HG02885 (cell line): Measurements from ENCODE around the gene MPND.

ENCODE experiments used
- ATAC-seq: cut with Tn5 transposase; IDR thresholded peaks from one replicate; pipeline ENCODE4 v1.9.1; 2021; ENCODE audit warnings: mild to moderate bottlenecking; ENCODE audit not compliant: unreplicated experiment, poor library complexity

Gene MPND

DNA sequence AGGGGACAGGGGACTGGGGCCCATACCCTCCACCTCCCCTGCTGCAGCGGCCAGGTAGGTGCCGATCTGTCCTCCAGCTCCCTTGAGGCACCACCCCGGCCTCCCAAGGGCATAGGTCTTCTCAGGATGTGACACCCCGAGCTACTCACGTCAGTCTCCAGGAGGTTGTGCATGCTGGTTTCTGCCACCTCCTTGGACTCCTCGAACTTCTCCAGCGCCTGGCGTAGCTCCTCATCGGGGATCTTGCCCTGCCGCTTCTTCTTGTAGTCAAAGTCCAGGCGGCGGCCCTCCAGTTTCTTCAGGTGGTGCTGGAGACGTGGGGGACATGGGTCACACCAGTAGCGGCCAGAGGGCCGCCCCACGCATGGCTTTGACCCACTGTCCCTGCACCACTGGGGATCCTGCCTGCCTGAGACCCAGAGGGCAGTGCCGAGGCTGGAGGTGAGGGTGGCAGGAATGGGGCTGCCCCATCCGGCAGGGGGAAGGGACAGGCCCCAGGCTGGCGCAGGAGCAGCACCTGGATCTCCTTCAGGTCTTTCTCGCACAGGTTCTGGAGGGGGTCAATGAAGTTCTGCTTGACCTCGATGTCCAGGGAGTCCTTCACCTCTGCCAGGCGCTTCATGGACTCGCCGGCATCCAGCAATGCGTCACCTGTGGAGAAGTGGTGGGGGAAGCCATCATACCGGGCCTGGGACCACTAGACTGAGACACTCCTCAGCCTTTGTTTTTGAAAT is 20.4 kb downstream of the MPND start:
- no peak for ATAC-seq

DNA sequence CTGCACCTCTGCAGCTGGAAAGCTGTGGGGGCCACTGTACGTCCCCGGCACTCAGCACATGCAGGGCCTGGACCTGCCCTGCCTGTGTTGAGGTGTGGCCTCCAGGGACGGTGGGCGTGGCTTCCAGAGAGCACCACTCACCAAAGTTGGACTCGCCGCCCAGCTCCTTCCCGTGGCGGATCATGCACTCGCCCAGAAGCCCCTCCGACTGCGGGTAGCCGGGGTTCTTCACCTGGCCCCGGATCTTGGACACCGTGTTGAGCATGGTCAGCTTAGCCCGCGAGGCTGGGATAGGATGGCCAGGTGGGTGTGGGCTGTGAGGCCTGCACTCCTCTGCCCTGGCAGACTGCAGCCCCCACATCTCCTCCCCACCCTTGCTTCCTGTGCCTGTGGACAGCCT is 22.0 kb downstream of the MPND start:
- ATAC-seq = no peak

DNA sequence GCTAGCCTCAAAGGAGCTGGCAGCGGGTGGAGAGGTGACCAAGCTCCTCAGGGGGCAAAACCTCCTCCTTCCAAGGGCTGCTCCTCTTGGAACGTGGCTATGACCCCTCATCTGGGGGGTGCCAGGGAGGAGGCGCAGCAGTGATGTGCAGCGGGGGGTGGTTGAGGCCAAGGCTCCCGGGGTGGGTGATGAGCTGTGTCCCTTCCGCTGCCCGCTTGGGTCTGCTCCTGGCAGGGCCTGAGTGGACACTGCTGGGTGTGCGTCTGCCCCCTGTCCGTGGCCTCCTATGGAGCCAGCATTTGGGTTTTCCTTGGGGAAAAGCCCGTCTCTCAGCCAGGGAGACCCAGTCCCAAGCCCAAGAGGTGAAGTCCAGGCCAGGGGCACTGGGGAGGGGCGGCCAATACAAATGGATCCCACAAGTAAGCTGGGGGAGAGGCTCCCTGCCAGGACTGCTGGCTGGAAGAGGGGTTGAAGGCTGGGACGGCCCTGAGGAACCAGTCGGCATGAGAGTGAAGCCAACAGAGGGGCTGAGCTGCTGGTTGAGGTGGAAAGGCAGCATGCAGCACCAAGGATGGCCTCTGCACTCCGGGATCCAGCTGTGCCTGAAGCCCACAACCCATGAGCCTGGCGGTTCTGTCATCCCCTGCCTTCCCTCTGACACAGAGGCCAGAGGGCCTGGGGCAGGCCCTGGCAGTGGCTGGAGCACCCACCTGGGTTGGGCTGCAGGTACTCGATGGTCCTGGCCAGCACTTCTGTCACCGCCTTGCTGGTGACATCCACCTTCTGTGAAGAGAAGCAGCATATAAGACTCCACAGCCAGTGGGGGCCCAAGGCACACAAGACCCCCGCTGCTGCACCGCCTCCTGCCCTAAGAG is 22.7 kb downstream of the MPND start:
- no peak for ATAC-seq

DNA sequence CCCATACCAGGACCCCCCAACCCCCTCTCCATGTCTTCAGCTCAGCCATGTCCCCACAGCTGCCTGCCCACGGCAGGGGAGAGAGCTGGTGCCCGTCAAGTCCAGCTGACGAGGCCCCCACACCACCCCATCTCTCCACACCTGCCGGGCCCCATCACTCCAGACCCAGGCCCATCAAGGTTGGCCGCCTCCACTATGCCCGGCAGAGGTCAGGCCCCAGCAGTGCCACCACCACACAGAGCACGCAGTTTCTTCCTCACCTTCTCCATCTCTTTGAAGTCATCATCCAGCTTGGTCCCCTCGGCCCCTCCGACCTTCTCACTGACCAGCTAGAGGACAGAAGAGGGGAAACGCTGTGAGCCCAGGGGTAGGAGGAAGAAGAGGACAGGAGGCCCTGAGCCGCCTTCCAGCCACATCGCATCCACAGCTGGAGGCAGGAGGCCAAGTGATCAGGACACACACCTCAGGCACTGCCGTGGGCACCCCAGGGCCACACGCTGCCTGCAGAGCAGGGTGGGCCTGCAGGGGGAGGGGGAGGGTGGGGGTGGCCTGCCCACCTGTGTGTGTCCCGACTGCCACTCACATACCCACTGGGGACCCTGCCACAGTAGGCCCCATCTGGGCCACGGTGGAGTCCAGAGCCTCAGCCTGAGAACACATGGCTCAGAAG is 23.4 kb downstream of the MPND start:
- ATAC-seq = no peak

DNA sequence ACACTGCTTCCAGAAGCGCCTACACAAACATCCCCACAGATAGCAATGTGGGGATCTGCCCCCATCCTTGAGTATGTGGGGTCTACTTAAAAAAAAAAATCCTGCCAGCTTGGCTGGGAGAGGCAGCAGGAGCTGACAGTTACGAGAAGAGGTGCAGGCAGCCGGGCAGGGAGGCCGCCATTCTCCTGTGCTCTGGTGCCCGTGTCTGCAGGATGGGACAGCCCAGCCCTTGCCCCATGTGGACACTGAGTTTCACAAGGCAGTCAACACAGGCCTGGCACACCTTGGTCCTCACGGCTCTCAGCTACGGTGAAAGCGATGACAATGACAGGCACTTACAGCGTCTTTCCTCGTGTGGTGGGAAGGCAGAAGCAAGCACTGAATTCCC is 24.0 kb downstream of the MPND start:
- no peak for ATAC-seq

DNA sequence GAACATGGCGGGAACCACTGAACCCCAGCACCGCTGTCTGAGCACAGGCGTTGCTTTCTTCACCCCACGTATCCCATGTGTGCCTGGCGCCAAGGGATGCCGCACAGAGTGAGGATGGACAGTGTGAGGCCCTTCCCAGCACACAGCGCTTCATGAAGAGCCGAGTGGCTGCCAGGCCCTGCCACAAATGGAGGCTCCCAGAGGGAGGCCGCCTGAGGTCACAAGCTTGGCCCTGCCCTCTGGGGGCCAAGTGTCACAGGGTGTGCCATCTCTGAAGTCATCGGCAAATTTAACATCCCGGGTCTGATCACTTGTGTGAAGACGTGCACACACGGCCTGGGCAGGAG is 24.4 kb downstream of the MPND start:
- no peak for ATAC-seq

DNA sequence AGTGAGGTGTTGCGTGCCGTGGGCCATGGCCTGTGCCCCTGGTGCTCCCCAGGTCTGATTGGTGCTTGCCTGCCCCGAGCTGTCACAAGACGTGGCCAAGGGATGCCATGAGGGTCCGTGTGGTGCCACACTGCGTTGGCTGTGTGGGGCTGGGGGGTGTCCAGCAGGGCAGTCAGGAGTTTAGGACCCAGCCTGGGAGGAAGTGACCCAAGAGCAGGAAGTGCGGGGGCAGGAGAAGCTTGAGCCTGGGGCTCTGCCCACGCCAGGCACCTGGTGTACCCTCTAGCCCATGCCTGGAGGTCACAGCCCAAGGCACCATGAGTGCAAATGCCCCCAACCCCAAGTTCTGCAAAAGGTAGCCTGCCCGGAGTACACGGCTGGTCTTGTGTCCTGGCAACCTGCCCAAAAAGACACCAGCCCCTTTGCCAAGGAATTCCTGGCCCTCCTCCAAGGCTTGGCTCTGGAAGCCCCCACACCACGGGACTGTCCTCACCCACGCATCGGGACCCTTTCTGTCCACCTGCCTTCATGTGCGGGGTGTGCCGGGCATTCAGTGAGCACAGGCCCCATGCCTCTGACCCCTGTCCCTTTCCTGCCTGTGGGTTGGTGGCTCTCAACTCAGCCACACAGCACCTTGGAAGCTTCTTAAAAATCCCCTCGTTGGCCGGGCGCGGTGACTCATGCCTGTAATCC is 24.9 kb downstream of the MPND start:
- no peak for ATAC-seq

DNA sequence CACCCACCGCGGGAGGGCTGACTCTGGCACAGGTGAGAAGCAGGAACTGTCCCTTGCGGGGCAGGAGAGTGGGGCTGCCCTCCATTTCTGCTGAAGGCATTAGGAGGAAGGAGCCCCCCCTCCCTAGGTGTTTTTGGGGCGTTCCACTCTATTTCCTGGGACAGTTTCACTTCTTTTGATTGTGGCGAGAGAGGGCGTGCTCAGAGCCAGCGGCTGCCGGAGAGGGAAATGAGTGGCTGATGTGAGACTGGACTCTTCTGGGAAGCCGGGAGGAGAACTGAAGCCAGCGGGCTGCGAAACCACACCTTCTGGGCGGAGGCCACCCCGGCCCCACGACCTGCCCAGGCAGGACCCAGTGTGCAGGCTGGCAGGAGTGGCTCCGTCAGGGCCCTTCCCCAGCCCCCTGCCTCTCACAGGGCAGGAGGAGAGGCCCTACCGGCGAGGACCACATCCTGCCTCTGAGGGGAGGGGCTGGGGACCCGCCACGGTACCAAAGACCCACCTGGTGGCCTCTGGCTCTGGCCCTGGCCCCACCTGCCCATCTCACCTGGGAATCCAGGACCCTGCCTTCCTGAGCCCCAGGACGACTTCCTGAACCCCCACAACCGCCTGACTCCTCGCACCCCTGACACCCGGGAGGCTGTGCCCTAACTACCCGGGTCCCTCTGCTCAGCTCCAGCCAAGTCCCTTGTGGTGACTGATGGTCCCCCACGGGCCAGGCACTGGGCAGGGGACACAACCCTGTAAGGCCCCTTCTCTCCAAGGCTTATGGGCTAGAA is 25.9 kb downstream of the MPND start:
- peak; percentile 45 for ATAC-seq

DNA sequence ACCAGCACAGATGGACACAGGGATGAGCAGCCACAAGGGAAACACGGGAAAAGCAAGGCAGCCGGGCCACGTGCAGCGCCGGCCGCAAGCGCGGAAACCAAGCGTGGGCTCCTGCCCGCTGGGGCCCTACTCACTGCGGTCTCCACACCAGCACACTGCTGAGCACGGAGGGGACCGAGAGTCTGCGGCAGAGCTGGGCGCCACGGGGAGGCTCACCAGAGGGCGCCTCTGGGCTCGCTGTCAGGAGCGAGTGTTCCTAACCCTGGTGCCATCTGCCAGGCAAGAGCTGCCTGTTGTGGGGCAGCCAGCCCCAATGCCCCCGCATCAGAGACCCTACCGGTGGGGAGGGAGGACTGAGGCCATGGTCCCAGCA is 26.5 kb downstream of the MPND start:
- ATAC-seq = peak; percentile 58

DNA sequence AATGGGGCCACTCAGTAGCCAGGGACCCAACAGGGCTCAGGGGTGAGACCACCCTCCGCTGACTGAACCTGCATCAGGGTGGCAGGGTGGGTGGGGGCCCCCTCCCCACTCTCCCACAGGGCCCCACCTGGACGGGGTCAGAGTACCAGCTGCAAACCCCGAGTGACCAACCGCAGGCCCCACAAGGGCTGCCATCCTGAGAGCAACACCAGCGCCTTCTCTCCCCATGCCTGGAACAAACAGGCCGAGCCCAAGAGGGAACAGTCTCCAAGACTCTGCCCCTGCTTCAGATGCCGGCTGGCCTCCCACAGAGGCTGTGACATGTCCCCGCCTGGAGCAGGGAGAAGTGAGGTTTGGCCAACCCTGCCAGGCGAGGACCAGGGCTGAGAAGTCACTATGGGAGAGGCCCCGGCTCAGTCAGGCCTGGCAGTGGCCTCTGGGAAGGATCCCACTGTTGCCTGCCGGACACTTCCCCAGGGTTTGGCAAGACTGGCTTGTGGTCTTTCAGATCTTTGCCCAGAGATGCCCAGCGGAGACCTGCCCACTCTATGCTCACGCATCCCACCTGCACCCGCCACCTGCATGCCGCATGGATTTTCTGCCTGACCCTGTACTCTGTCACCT is 27.2 kb downstream of the MPND start:
- ATAC-seq = no peak

DNA sequence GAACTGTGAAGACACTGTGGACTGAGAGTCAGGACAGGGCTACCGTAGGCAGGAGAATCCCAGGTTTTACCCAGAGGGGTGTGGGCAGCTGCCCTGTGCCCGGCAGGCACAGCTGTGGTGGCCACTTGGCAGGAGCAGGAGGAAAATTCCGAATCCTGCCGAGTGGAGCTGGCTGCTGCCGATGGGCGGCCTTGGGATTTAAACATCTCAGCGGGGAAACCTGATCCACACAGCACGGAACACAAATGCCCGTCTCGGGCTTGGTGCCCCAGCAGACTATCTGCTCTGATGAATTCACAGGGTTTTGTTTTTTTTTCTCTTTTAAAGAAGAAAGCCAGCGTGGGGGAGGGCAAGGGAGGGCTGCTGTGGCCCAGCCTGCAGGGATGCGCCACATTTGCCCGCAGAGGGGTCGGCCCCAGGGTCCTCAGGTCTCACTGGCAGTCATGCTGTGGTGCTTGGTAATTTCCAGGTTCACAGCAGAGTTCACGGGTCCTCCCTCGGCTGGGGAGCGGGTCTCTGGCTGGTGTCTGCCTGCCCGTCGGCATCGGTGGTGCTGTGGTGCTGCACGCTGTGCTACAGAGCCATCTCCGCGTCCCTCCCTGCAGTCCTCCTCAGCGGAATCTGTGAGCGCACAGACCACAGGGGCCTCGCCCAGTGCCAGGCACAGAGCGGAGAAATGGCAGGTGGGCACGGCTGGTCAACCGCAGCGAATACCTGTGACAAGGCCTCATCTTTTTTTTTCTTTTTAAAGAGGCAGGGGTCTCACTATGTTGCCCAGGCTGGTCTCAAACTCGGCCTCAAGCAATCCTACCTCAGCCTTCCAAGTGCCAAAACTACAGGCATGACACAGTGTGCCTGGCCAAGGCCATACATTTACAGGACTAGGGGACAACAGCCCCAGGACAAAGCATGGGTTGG is 28.1 kb downstream of the MPND start:
- no peak for ATAC-seq

DNA sequence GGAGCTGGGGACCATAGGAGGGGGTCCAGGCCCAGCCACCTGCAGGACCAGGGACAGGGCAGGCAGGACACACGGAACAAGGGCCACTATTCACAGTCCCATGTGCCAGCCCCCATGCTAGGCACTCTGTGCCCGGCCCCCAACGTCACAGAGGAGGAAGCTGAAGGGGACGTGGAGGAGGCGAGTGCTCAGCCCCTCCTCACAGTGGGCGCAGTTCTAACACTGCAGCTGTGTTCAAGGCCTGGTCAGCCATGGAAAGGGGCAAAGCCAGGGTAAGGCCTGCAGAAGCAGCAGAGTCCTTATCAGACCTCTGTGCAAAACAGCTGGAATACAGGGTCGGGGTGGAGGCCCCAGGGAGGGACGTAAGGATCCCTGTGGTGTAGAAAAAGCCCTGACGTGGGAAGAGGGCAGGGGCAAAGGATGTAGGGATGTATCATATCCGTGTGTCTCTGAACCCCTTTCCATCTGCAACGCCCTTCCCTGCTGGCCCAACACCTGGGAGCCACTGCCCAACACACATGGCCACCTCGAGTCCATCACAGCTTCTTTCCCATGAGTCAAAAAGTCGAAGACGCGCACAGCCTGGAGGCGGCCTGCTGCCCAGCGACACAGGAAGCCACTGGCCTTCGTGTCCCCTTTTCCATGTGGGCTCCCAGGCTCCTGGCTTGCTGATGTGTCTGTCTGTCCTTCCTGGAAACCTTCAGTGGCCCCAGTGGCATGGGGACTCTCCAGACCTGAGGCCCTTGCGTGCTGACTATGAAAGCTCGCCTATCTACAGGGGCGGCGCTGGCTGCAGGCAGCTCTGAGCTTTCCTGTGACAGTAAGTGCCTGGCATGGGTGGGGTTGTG is 29.0 kb downstream of the MPND start:
- no peak for ATAC-seq

DNA sequence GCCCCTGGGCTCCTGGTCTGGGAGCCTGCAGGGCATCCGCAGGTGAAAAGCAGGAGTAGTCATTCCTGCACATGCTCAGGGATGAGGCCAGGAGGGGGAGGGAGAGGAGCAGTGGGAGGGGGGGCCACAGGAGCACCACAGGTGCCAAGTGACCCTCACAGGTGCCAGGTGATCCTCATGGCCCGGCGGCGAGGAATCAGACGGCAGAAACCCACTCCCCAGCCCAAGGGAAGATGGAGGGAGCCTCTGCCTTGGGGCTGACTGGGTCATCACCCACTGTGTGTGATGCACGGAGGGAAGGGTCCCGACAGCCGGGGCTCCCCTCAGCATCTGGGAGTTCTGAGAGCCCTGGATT is 29.6 kb downstream of the MPND start:
- no peak for ATAC-seq

DNA sequence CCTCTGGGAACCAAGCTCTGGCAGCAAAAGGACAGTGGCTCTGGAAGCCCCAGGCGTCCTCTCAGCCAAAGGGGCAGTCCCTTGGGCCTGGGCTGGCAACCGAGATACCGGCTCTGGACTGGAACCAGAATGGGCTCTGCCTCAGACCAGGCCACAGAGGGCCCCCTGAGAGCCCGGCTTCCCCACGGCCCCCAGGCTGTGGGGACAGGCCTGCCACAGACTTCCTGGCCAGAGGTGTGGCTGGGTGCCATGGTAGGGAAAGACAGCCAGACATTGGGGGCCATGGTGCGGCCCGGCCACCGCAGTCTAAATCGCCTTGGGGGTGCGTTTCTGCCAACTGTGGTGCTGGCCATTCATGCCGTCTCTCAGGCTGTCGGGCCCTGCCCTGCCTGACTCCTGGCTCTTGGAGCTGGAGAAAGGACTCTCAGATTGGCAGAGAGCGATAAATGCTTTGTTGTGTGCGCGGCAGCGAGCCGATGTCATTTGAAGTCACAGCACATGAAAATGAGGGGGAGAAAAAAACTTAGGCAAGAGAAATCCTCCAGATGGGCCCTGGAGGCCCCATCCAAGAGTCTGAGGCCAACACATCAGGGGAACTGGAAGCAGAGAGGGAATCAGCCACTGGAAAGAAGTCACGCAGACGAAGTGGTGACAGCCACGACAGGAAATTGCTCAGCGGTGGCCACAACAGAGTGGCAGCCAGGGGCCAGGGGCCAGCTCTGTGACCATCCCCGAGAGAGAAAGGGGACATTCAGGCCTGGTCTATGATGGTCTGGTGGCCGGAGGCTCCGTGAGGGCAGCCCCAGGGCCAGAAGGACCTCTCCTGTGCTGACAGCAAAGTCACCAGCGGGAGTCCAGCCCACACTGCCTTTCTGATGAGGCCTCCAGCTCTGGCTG is 30.5 kb downstream of the MPND start:
- ATAC-seq = no peak

DNA sequence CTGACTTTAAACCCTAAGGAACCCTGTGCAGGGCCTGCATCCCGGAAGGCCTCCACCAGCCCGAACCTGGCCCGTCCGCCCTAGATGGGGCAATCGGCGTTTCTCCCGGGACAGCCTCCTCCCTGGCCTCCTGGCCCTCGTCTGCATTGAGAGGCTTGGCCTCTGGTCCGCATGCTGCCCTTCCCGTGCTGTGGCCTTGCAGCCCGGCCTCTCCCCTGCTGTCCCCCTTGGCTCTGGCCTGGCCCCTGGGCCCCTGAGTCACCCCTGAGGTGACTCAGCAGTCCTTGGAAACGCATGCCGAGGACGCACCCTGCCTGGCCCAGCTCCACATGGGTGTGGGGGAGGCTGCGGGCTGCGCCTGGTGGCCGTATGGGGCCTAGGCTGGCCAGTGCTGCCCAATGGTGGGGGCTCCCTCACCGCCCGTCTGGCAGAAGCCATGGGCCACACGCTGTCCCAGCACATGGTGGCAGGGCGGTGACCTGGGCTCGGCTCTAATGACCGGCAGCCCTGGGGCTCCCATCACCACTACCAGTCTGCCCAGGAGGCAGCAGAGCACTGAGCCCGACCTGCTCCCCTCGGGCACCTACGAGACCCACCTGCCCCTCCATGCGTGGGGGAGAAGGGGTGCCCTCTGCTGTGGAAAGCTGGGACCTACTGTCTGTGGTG is 31.3 kb downstream of the MPND start:
- no peak for ATAC-seq
